Muscle layer of duodenum (tissue), 2 donors: ENCODE data around the gene PARD6B.

Source experiments
- H3K27ac ChIP-seq: one replicate; pipeline ENCODE4 v1.7.0; 2013; ENCODE audit warnings: mild to moderate bottlenecking, low read length
- H3K27me3 ChIP-seq: one replicate; pipeline ENCODE4 v1.7.0; 2013; ENCODE audit warnings: low read depth, mild to moderate bottlenecking, control low read depth, low read length
- H3K36me3 ChIP-seq, 2 donors: one replicate each; pipeline ENCODE4 v1.7.0; 2013; ENCODE audit warnings: low read length in 2 of 2, control low read depth in 1 of 2, mild to moderate bottlenecking in 1 of 2; ENCODE audit not compliant: insufficient read depth in 2 of 2, control insufficient read depth in 1 of 2
- H3K4me1 ChIP-seq, 2 donors: one replicate each; pipeline ENCODE4 v1.7.0; 2013; ENCODE audit warnings: low read length in 2 of 2, mild to moderate bottlenecking in 2 of 2, control low read depth in 1 of 2, moderate library complexity in 1 of 2; ENCODE audit not compliant: insufficient read depth in 2 of 2, control insufficient read depth in 1 of 2
- H3K4me3 ChIP-seq, 2 donors: one replicate each; pipeline ENCODE4 v1.7.0; 2013; ENCODE audit warnings: low read length in 2 of 2, low read depth in 1 of 2, mild to moderate bottlenecking in 1 of 2
- H3K9me3 ChIP-seq, 2 donors: one replicate each; pipeline ENCODE4 v1.7.0; 2013; ENCODE audit warnings: low read length in 2 of 2, control low read depth in 1 of 2, mild to moderate bottlenecking in 1 of 2; ENCODE audit not compliant: control insufficient read depth in 1 of 2
- donor health status: healthy.

PARD6B gene

DNA sequence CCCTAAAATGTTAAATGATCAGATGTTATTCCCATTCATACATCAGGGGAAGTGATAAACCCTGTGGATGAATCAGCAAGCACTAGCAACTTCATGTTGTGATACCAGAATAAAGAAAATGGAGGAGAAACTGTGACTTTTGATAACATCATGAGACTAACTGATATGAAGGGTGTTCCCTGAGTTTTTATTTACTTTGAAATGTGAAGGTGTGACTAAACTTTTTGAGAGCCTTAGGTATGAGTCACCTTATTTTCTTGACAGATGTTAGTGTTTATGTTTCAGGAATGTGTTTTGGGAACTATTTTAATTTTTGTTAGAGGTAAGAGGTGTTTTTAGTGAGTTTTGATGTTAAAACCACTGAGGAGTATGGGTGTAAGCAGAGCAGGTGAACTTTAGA is 4.4 kb downstream of the PARD6B start:
- H3K9me3 ChIP-seq, result no peaks in the 10 kb centered on the region
- H3K4me3 ChIP-seq, result no peak overlapping the region
- no peaks in the 10 kb centered on the region for H3K36me3 ChIP-seq
- peaks cover 0 to 11% of the 10 kb centered on the region in 2 donors for H3K4me1 ChIP-seq
- no peaks in the 10 kb centered on the region for H3K27me3 ChIP-seq
- H3K27ac ChIP-seq, result no peak overlapping the region

DNA sequence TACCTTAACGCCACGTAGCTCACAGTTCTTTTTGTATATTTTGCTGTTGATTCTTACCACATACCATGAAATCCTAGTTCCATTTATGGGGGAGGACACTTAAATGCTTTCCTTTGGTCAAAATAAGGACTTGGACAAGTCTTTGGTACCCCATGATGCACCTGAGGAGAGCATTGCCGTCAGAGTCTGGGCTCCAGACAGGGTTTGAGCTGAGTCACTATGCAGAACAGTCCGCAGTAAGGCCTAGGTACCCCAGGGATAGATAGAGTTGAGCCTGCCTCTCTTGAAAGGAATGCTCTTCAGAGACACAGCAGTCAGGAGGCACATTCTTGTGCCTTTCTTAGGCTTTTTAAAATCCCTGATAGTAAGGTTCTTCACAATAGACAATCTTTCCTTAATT is 6.0 kb downstream of the PARD6B start:
- no peaks in the 10 kb centered on the region for H3K36me3 ChIP-seq
- no peak overlapping the region for H3K27ac ChIP-seq
- peaks cover 0 to 4% of the 10 kb centered on the region in 2 donors for H3K4me1 ChIP-seq
- H3K27me3 ChIP-seq, result no peaks in the 10 kb centered on the region
- H3K4me3 ChIP-seq, result no peak overlapping the region
- H3K9me3 ChIP-seq, result no peaks in the 10 kb centered on the region

DNA sequence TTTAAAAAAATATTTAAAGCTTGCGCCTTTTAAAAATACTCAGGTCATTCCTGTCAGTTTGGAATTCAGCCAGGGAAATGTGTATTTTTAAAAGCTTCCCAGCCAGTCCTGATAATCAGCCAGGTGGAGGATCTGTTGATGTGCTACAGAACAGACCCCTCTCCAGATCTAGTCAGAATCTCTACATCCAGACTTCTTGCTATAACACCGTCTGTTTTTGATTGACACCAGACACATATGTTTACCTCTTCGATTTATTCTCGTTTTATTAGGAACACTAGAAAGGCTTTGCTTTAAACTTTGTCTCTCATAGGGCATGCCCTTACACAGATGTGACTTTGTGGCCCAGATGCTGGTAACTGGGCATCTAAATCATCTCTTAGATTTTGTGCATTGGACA is 11.7 kb downstream of the PARD6B start:
- H3K36me3 ChIP-seq, result no peaks in the 10 kb centered on the region
- H3K4me1 ChIP-seq, result peaks cover 15 to 22% of the 10 kb centered on the region in 2 donors
- no peaks in the 10 kb centered on the region for H3K9me3 ChIP-seq
- H3K27ac ChIP-seq, result no peak overlapping the region
- H3K4me3 ChIP-seq, result no peak overlapping the region
- no peaks in the 10 kb centered on the region for H3K27me3 ChIP-seq

DNA sequence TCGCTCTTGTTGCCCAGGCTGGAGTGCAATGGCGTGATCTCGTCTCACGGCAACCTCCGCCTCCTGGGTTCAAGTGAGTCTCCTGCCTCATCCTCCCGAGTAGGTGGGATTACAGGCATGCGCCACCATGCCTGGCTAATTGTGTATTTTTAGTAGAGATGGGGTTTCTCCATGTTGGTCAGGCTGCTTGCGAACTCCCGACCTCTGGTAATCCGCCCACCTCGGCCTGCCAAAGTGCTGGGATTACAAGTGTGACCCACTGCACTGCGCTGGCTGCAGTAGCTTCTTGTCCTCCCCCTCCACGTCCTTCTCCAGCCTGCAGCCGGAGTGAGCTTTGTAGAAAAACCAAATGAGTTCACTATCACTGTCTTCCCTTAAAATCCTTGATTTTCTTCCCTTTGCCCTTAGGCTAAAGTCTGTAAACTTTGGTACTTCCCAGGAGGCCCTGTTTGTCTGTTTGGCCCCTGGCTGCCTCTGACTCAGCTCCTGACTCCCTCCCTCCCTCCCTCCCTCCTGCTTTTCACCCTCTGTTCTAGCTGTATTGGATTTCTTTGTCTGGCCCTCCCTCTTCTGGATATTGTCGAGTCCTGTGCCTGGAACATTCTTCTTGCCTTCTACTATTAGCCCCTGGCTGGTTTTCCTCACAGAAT is 12.9 kb downstream of the PARD6B start:
- H3K27me3 ChIP-seq, result no peaks in the 10 kb centered on the region
- peak overlapping the region; percentile 73 for H3K27ac ChIP-seq
- no peak overlapping the region for H3K4me3 ChIP-seq
- no peaks in the 10 kb centered on the region for H3K9me3 ChIP-seq
- H3K36me3 ChIP-seq, result no peaks in the 10 kb centered on the region
- H3K4me1 ChIP-seq, result peaks cover 15 to 22% of the 10 kb centered on the region in 2 donors

DNA sequence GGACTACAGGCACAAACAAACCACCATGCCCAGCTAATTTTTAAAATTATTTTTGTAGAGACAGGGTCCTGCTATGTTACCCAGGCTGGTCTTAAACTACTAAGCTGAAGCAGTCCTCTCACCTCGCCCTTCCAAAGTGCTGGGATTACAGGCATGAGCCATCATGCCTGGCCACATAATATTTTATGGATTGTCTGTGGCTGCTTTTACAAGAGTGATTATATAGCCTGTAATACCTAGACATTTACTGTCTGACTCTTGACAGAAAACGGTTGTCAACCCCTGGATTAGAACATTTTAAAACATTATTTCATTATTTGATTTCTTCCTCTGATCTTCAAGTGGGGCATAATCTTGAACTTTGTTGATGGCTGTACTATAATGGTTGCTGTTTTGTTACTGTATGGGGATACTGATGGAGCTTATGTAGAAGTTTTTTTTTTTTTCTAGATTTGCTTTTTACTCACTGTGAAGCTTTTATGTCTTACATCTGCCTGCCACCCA is 14.3 kb downstream of the PARD6B start:
- H3K27me3 ChIP-seq, result no peaks in the 10 kb centered on the region
- H3K27ac ChIP-seq, result no peak overlapping the region
- peaks cover 15 to 22% of the 10 kb centered on the region in 2 donors for H3K4me1 ChIP-seq
- no peaks in the 10 kb centered on the region for H3K36me3 ChIP-seq
- no peaks in the 10 kb centered on the region for H3K9me3 ChIP-seq
- H3K4me3 ChIP-seq, result no peak overlapping the region

DNA sequence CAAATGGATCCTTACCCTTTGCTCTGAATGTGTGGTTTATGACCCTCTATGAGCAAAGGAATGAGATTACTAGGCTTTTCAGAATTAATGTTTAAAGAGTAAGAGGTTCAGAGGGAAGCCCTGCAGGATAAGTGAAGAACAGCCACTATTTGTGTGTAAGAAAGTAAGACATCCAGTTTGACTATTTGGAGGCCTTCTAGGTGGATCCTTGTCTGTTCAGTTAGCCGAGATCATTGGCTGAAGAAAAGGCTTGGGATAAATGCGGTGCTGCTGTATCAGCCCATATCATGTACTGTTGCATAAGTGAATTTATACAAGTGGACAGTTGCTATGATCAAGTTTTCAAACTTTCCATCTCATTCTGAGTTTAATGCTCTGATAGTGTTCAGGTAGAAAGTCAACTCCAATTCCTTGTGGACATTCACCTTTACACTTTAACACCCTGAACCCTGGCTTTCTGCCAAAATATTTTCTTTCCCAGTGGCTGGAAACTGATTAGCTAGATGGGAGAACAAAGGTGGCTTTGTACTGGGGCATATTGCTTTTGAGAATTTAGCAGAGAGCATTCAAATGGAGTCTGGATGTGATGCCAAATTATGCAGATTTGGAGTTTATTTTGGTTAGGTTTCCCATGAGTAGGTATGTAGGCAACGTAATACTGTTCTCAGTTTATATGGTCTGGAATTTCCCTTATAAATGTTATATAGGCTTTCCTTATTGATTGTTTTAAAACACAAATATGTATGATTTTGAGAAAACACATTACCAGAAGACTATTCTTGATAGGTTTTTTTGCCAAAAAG is 15.0 kb downstream of the PARD6B start:
- no peaks in the 10 kb centered on the region for H3K9me3 ChIP-seq
- peaks cover 15 to 22% of the 10 kb centered on the region in 2 donors for H3K4me1 ChIP-seq
- H3K36me3 ChIP-seq, result no peaks in the 10 kb centered on the region
- H3K4me3 ChIP-seq, result no peak overlapping the region
- H3K27ac ChIP-seq, result peak overlapping the region; percentile 14
- no peaks in the 10 kb centered on the region for H3K27me3 ChIP-seq

DNA sequence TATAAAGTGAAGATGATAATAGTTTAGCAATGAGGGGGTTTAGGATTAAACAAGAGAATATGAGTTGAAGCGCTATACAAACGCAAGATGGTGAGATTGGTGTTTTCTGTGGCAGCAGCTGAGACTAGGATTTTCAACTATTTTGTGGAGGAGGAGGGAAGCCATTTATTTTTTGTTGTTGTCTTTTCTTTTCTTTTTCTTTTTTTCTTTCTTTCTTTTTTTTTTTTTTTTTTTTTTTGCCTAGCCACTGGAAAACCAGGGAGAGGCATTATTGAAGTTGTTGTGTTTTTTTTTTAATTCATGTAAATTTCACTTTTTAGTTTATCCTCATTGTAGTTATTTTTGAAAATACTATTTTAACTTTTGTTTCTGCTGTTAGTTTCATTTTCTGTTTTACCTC is 15.9 kb downstream of the PARD6B start:
- H3K36me3 ChIP-seq, result no peaks in the 10 kb centered on the region
- peak overlapping the region; percentile 14 for H3K27ac ChIP-seq
- H3K4me1 ChIP-seq, result peaks cover 15 to 22% of the 10 kb centered on the region in 2 donors
- H3K27me3 ChIP-seq, result no peaks in the 10 kb centered on the region
- H3K4me3 ChIP-seq, result no peak overlapping the region
- no peaks in the 10 kb centered on the region for H3K9me3 ChIP-seq

DNA sequence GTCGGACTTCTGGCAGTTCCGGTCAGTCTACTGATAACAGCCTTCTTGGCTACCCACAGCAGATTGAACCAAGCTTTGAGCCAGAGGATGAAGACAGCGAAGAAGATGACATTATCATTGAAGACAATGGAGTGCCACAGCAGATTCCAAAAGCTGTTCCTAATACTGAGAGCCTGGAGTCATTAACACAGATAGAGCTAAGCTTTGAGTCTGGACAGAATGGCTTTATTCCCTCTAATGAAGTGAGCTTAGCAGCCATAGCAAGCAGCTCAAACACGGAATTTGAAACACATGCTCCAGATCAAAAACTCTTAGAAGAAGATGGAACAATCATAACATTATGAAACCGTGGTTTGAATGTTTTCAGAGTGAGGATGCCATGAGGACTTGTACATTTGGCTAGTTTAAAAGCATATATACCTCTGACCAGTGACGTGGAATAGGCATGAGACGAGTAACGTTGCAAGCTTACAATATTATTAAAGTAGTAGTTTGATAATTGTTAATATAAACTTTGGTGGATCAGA is 18.8 kb downstream of the PARD6B start:
- Histone ChIP-seq H3K9me3 (no peaks in the 10 kb centered on the region), H3K4me3 (no peak overlapping the region), H3K27me3 (no peaks in the 10 kb centered on the region), H3K27ac (no peak overlapping the region), H3K4me1 (peaks cover 10 to 11% of the 10 kb centered on the region in 2 donors), H3K36me3 (no peaks in the 10 kb centered on the region)

DNA sequence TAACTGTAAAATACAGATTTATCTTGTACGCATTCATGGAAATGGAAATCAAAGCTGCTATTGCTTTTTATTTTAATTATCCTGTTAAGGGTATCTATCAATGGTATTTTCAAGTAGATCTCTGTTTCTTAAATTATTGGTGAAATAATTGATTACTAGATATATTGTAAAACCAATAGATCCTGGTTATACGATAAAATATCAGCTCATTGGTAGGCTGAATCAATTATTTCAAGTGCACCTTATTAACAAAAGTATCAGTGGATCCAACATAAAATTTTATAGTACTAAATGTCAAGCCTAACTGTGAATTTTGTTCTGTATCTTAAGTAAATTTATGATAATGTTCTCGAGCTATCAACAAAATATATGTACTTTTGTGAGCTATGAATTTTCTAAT is 21.8 kb downstream of the PARD6B start:
- no peaks in the 10 kb centered on the region for H3K9me3 ChIP-seq
- H3K4me3 ChIP-seq, result no peak overlapping the region
- H3K36me3 ChIP-seq, result no peaks in the 10 kb centered on the region
- no peaks in the 10 kb centered on the region for H3K27me3 ChIP-seq
- no peak overlapping the region for H3K27ac ChIP-seq
- H3K4me1 ChIP-seq, result no peaks in the 10 kb centered on the region

DNA sequence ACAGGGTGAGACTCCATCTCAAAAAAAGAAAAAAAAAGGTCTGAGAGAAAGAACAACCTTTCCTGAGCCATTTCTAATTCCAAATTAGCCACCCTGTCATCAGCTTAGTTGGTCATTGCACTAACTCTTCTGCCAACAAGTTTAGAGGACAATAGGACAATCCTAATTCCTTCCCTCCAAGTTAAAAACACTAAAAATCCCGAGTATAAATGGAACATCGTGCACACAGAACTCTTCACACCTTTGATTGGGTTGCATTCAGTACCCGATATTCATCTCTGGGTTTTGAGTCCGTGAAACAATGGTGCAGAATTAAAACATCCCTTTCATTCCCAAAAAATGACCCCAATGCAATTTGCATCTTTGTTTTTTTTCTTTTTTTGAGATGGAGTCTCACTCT is 23.0 kb downstream of the PARD6B start:
- no peaks in the 10 kb centered on the region for H3K36me3 ChIP-seq
- no peak overlapping the region for H3K27ac ChIP-seq
- H3K4me3 ChIP-seq, result no peak overlapping the region
- no peaks in the 10 kb centered on the region for H3K4me1 ChIP-seq
- H3K27me3 ChIP-seq, result no peaks in the 10 kb centered on the region
- no peaks in the 10 kb centered on the region for H3K9me3 ChIP-seq

DNA sequence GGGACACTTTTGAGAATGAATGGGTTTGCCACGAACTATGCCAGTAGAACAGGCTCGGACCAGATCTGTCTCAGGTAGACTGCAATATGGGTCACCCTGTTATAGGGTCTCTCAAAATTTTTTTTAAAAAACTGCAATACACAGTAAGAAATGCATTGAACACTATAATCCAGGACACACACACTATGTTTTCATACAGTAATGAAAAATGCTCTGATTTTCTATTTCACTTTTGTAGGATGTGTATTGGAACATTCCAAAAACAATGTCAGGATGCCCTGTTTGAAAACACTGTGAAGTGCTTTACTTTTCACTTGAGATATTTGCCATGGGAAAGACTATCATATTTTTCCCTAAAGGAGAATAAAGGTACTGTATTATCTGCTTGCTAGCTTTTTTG is 25.1 kb downstream of the PARD6B start:
- H3K36me3 ChIP-seq, result no peaks in the 10 kb centered on the region
- no peaks in the 10 kb centered on the region for H3K4me1 ChIP-seq
- no peak overlapping the region for H3K27ac ChIP-seq

More for the DNA sequence above, 25.1 kb downstream of the PARD6B start:
- Histone ChIP-seq H3K4me3 (no peak overlapping the region), H3K9me3 (no peaks in the 10 kb centered on the region), H3K27me3 (no peaks in the 10 kb centered on the region)
